Fibroblast of pulmonary artery (primary cell): ENCODE results near the gene SERTAD2.
A peak's percentile ranks its signal among the peaks of the same experiment; 100 is the strongest.

ENCODE experiments used
- DNase-seq: peaks from one replicate; pipeline ENCODE4 v3.0.0-alpha.2; 2010; ENCODE audit warnings: low read depth
- H3K4me3 ChIP-seq: replicated peaks from 2 replicates; pipeline ENCODE4 v1.5.1; 2011; ENCODE audit warnings: low read depth, mild to moderate bottlenecking, control low read depth, low read length, moderate library complexity
- CTCF ChIP-seq: IDR thresholded peaks from 2 replicates; pipeline ENCODE4 v1.5.1; 2011; ENCODE audit warnings: mild to moderate bottlenecking, control low read depth, low read length, inconsistent platforms; ENCODE audit errors: missing control alignments

Gene SERTAD2

GRCh38 chr2:64602436-64602835 lies 51.3 kb downstream of the SERTAD2 start:
- no peak overlapping the region for H3K4me3 ChIP-seq
- no peak for TF ChIP-seq CTCF
- DNase-seq: no peak

- DNase-seq: no peak
- TF ChIP-seq CTCF: no peak
- no peak overlapping the region for H3K4me3 ChIP-seq
Measured at GRCh38 chr2:64601785-64602391, 51.8 kb downstream of the SERTAD2 start.

GRCh38 chr2:64601034-64601754 lies 52.5 kb downstream of the SERTAD2 start:
- no peak for DNase-seq
- no peak for TF ChIP-seq CTCF
- H3K4me3 ChIP-seq: no peak overlapping the region

- no peak for TF ChIP-seq CTCF
- no peak for DNase-seq
- H3K4me3 ChIP-seq: no peak overlapping the region
Measured at GRCh38 chr2:64599469-64599868, 54.2 kb downstream of the SERTAD2 start.

GRCh38 chr2:64598226-64598625 lies 55.5 kb downstream of the SERTAD2 start:
- no peak for TF ChIP-seq CTCF
- DNase-seq: no peak
- no peak overlapping the region for H3K4me3 ChIP-seq

GRCh38 chr2:64595397-64596176 lies 58.1 kb downstream of the SERTAD2 start:
- no peak overlapping the region for H3K4me3 ChIP-seq
- DNase-seq: peak; percentile 50
- TF ChIP-seq CTCF: peak; percentile 37
